ENCODE measurements around the gene PRPS1.

Gene PRPS1

GRCh38 chrX:107687445-107687844 lies 59.1 kb downstream of the PRPS1 start:
- Histone ChIP-seq H3K27me3 (ENCODE audit: control insufficient read depth in 1 of 2, insufficient read depth in 2 of 2, low read length in 2 of 2) (no peaks in the 10 kb centered on the region), H3K4me1 (ENCODE audit: insufficient read depth, low read length) (peaks cover 4% of the 10 kb centered on the region), H3K9me3 (ENCODE audit: low read length) (no peaks in the 10 kb centered on the region), H3K36me3 (ENCODE audit: insufficient read depth, low read length) (no peaks in the 10 kb centered on the region), H3K9ac (ENCODE audit: low read length) (no peak overlapping the region), H3K27ac (ENCODE audit: low read depth, low read length) (no peak overlapping the region), H3K4me3 (ENCODE audit: low read depth in 1 of 2, low read length in 2 of 2) (no peak overlapping the region)

- H3K9me3 ChIP-seq (ENCODE audit: low read length): no peaks in the 10 kb centered on the region
- H3K4me3 ChIP-seq (ENCODE audit: low read depth in 1 of 2, low read length in 2 of 2): no peak overlapping the region
- no peaks in the 10 kb centered on the region for H3K4me1 ChIP-seq (ENCODE audit: insufficient read depth, low read length)
- H3K36me3 ChIP-seq (ENCODE audit: insufficient read depth, low read length): no peaks in the 10 kb centered on the region
- H3K9ac ChIP-seq (ENCODE audit: low read length): no peak overlapping the region
- H3K27ac ChIP-seq (ENCODE audit: low read depth, low read length): no peak overlapping the region
- H3K27me3 ChIP-seq (ENCODE audit: control insufficient read depth in 1 of 2, insufficient read depth in 2 of 2, low read length in 2 of 2): no peaks in the 10 kb centered on the region
Observed at GRCh38 chrX:107691024-107691448, 62.7 kb downstream of the PRPS1 start.

GRCh38 chrX:107699616-107700015 lies 71.3 kb downstream of the PRPS1 start:
- H3K4me1 ChIP-seq (ENCODE audit: insufficient read depth, low read length): peaks cover 12% of the 10 kb centered on the region
- H3K27ac ChIP-seq (ENCODE audit: low read depth, low read length): no peak overlapping the region

GRCh38 chrX:107700317-107700774 lies 72.0 kb downstream of the PRPS1 start:
- H3K4me3 ChIP-seq (ENCODE audit: low read depth in 1 of 2, low read length in 2 of 2): no peak overlapping the region
- H3K36me3 ChIP-seq (ENCODE audit: insufficient read depth, low read length): no peaks in the 10 kb centered on the region
- H3K9me3 ChIP-seq (ENCODE audit: low read length): no peaks in the 10 kb centered on the region
- H3K9ac ChIP-seq (ENCODE audit: low read length): no peak overlapping the region
- H3K27me3 ChIP-seq (ENCODE audit: control insufficient read depth in 1 of 2, insufficient read depth in 2 of 2, low read length in 2 of 2): peaks cover 0 to 4% of the 10 kb centered on the region in 2 donors
- no peak overlapping the region for H3K27ac ChIP-seq (ENCODE audit: low read depth, low read length)
- H3K4me1 ChIP-seq (ENCODE audit: insufficient read depth, low read length): peaks cover 12% of the 10 kb centered on the region

More at GRCh38 chrX:107699616-107700015, 71.3 kb downstream of the PRPS1 start:
- no peaks in the 10 kb centered on the region for H3K36me3 ChIP-seq (ENCODE audit: insufficient read depth, low read length)
- no peaks in the 10 kb centered on the region for H3K9me3 ChIP-seq (ENCODE audit: low read length)
- no peak overlapping the region for H3K4me3 ChIP-seq (ENCODE audit: low read depth in 1 of 2, low read length in 2 of 2)
- peaks cover 0 to 4% of the 10 kb centered on the region in 2 donors for H3K27me3 ChIP-seq (ENCODE audit: control insufficient read depth in 1 of 2, insufficient read depth in 2 of 2, low read length in 2 of 2)
- H3K9ac ChIP-seq (ENCODE audit: low read length): no peak overlapping the region

Measured in muscle layer of colon (tissue), 2 donors.